HCT116 (cell line): ENCODE measurements around the gene LMX1A. TPM values are rescaled to one million over a fixed set of nuclear protein-coding genes. Genes with fewer than 3 reads are reported as not detected.

Experiments
- ATAC-seq: fragments of 200-7000 bp; cut with Tn5 transposase; 2 replicates; pipeline ENCODE4 v1.9.1; 2020; ENCODE audit warnings: mild to moderate bottlenecking, moderate library complexity
- BruUV-seq: library from RNA; stranded (reverse); fragments of 400-500 nt; replicated peaks from 2 replicates; lab custom pipeline; 2021; lab: Mats Ljungman, UMichigan
- CTCF ChIA-PET: fragments of 300-600 bp; sonication (Branson Sonifier 250); formaldehyde crosslinking; loops from one replicate; lab custom pipeline; 2021; ENCODE audit warnings: antibody characterized with exemption; lab: Charles Lee
- POLR2A ChIA-PET: fragments of 300-600, 350-600 bp; sonication (Branson Sonifier 250); formaldehyde crosslinking; loops from one replicate; lab custom pipeline; 2021; ENCODE audit warnings: antibody characterized with exemption; lab: Charles Lee
- RAD21 ChIA-PET, 2 experiments: fragments of 300-600 bp; sonication (Branson Sonifier 250); formaldehyde crosslinking; loops; one replicate each; lab custom pipeline; 2023; ENCODE audit warnings: low total read pairs in 2 of 2; ENCODE audit not compliant: uncharacterized antibody in 2 of 2, unreplicated experiment in 2 of 2, low non-redundant PET in 1 of 2; lab: Charles Lee
- DNase-seq: peaks from one replicate; pipeline ENCODE4 v3.0.0-alpha.2; 2010; ENCODE audit warnings: low read depth, low spot score
- H2AFZ ChIP-seq: fragments of 200-600 bp; shearing (Covaris generic), sonication (generic); 2 replicates; pipeline ENCODE4 v1.6.1; 2017; ENCODE audit warnings: low read depth, mixed run types, mixed read lengths, antibody characterized with exemption, low read length; ENCODE audit not compliant: poor library complexity, severe bottlenecking
- H3K27ac ChIP-seq: 2 replicates; pipeline ENCODE4 v1.5.1; 2012; ENCODE audit warnings: low read depth, low read length
- H3K27me3 ChIP-seq: fragments of 200-600 bp; sonication (generic); 2 replicates; pipeline ENCODE4 v1.6.1; 2016; ENCODE audit warnings: mixed run types, low read length, mixed read lengths; ENCODE audit not compliant: insufficient read depth
- H3K36me3 ChIP-seq, 2 experiments: fragments of 200-500 bp in 1 of 2; fragments of 200-600 bp in 1 of 2; sonication (Bioruptor generic) in 1 of 2; sonication (generic) in 1 of 2; 2 replicates each; pipeline versions ENCODE4 v1.5.1 to v1.6.1; 2014 to 2016; ENCODE audit warnings: low read length in 2 of 2, inconsistent platforms in 1 of 2, mixed read lengths in 1 of 2, mixed run types in 1 of 2; ENCODE audit not compliant: insufficient read depth in 2 of 2, control insufficient read depth in 1 of 2
- H3K4me1 ChIP-seq, 2 experiments: fragments of 200-600 bp in 1 of 2; sonication (generic) in 1 of 2; 2 replicates each; pipeline versions ENCODE4 v1.5.1 to v1.6.1; 2012 to 2017; ENCODE audit warnings: low read length in 2 of 2, inconsistent platforms in 1 of 2, mild to moderate bottlenecking in 1 of 2, mixed read lengths in 1 of 2, mixed run types in 1 of 2, moderate library complexity in 1 of 2; ENCODE audit not compliant: insufficient read depth in 2 of 2, control insufficient read depth in 1 of 2
- H3K4me2 ChIP-seq: fragments of 200-600 bp; sonication (generic); 2 replicates; pipeline ENCODE4 v1.6.1; 2017; ENCODE audit warnings: mixed run types, low read length, mixed read lengths
- H3K4me3 ChIP-seq, 2 experiments: fragments of 200-600 bp in 1 of 2; sonication (generic) in 1 of 2; replicated peaks in 1 of 2; 2 replicates each; pipeline ENCODE4 v1.5.1; 2011 to 2016; ENCODE audit warnings: low read length in 2 of 2, control low read depth in 1 of 2, low read depth in 1 of 2, mild to moderate bottlenecking in 1 of 2, mixed read lengths in 1 of 2, mixed run types in 1 of 2
- H3K79me2 ChIP-seq: fragments of 200-600 bp; sonication (generic); 2 replicates; pipeline ENCODE4 v1.6.1; 2017; ENCODE audit warnings: mild to moderate bottlenecking, mixed run types, low read length, moderate library complexity, mixed read lengths; ENCODE audit not compliant: insufficient read depth
- H3K9ac ChIP-seq: fragments of 200-600 bp; sonication (generic); 2 replicates; pipeline ENCODE4 v1.6.1; 2016; ENCODE audit warnings: low read length, mixed read lengths
- H3K9me2 ChIP-seq: fragments of 200-600 bp; sonication (generic), shearing (Covaris generic); 2 replicates; pipeline ENCODE4 v1.6.1; 2017; ENCODE audit warnings: mixed run types, mild to moderate bottlenecking, moderate library complexity; ENCODE audit not compliant: insufficient read depth
- H3K9me3 ChIP-seq, 2 experiments: fragments of 200-500 bp in 1 of 2; fragments of 200-600 bp in 1 of 2; sonication (Bioruptor generic) in 1 of 2; sonication (generic) in 1 of 2; 2 replicates each; pipeline ENCODE4 v1.6.1; 2014 to 2017; ENCODE audit warnings: low read length in 2 of 2, mixed read lengths in 2 of 2, inconsistent platforms in 1 of 2, low read depth in 1 of 2, mild to moderate bottlenecking in 1 of 2, mixed run types in 1 of 2, moderate library complexity in 1 of 2; ENCODE audit not compliant: control insufficient read depth in 1 of 2, insufficient read depth in 1 of 2
- H4K20me1 ChIP-seq: fragments of 200-600 bp; sonication (generic), shearing (Covaris generic); 2 replicates; pipeline ENCODE4 v1.6.1; 2017; ENCODE audit warnings: mixed run types, mild to moderate bottlenecking, moderate library complexity; ENCODE audit not compliant: insufficient read depth
- CBX3 ChIP-seq: IDR thresholded peaks from 2 replicates; pipeline ENCODE4 v1.6.1; 2012; ENCODE audit warnings: low read depth
- ELF1 ChIP-seq: IDR thresholded peaks from 2 replicates; pipeline ENCODE4 v1.6.1; 2012; ENCODE audit warnings: low read depth, borderline replicate concordance
- EZH2 ChIP-seq: fragments of 200-600 bp; sonication (generic); IDR thresholded peaks from 2 replicates; pipeline ENCODE4 v1.6.1; 2017; ENCODE audit warnings: antibody characterized with exemption, mixed run types
- FOSL1 ChIP-seq: IDR thresholded peaks from 2 replicates; pipeline ENCODE4 v1.6.1; 2012; ENCODE audit warnings: low read depth
- JUND ChIP-seq: IDR thresholded peaks from 2 replicates; pipeline ENCODE4 v1.6.1; 2012
- RAD21 ChIP-seq: IDR thresholded peaks from 2 replicates; pipeline ENCODE4 v1.6.1; 2012; ENCODE audit warnings: low read depth, mild to moderate bottlenecking
- REST ChIP-seq: IDR thresholded peaks from 2 replicates; pipeline ENCODE4 v1.6.1; 2012; ENCODE audit warnings: low read depth
- SIN3A ChIP-seq: IDR thresholded peaks from 2 replicates; pipeline ENCODE4 v1.6.1; 2012; ENCODE audit warnings: low read depth
- SP1 ChIP-seq: IDR thresholded peaks from 2 replicates; pipeline ENCODE4 v1.6.1; 2012; ENCODE audit warnings: low read depth
- SRF ChIP-seq: IDR thresholded peaks from 2 replicates; pipeline ENCODE4 v1.6.1; 2012; ENCODE audit warnings: low read depth
- TCF7L2 ChIP-seq: IDR thresholded peaks from 2 replicates; pipeline ENCODE4 v1.7.0; 2011; ENCODE audit warnings: borderline replicate concordance, inconsistent platforms; ENCODE audit not compliant: insufficient read depth, insufficient read length; ENCODE audit errors: extremely low read depth
- ZBTB33 ChIP-seq: IDR thresholded peaks from 2 replicates; pipeline ENCODE4 v1.6.1; 2011; ENCODE audit warnings: mild to moderate bottlenecking, low read length, moderate library complexity; ENCODE audit not compliant: insufficient replicate concordance; ENCODE audit errors: extremely low read depth
- ZNF274 ChIP-seq: fragments of 200-500 bp; sonication (Bioruptor generic); IDR thresholded peaks from 2 replicates; pipeline ENCODE4 v1.6.1; 2014; ENCODE audit warnings: mild to moderate bottlenecking, low read depth, low read length, inconsistent platforms
- intact Hi-C: fragments of 100-400 bp; cut with micrococcal nuclease; formaldehyde crosslinking; loops from 2 replicates; pipeline ENCODE4 v1.10.0; 2022
- total RNA-seq: library from RNA; stranded (reverse); gene quantifications from one replicate; pipeline ENCODE4 v1.2.1, GENCODE V29; 2021; ENCODE audit not compliant: unreplicated experiment
- TF ChIP-seq, protein P1 (sequence below): IDR thresholded peaks from 2 replicates; pipeline ENCODE4 v1.6.1; 2012

Gene LMX1A
- total RNA-seq, 1 experiment from 2014 or later = not detected

GRCh38 chr1:165161130-165161529 is 195.4 kb downstream of the LMX1A start (continued):
- no peak for TF ChIP-seq FOSL1
- no peak for TF ChIP-seq ZNF274
- TF ChIP-seq ZBTB33 = no peak
- TF ChIP-seq EZH2 = no peak
- no peak for TF ChIP-seq SIN3A

DNA sequence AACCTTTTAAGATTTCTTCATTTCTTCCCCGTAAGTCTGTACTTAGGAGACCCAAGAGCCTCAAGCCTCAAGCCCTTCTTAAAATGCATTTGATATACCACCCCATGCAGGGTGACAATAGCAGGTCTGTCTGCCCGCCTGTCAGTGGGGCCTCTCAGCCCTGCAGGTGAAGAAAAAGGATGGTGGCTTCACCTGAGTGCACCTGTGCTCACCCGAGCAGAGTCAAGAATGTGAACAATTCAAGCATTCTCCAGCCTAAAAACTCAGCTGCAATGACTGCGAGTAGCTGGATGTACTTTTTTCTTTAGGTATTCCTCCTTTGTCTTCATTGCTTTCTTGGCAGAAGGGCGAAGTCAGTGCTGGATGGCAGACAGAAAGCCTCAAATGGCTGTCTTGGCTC is 203.3 kb downstream of the LMX1A start:
- Histone ChIP-seq H3K9me3 (no peaks in the 10 kb centered on the region), H3K9ac (no peak overlapping the region), H3K9me2 (no peaks in the 10 kb centered on the region), H3K4me2 (no peak overlapping the region), H3K79me2 (no peaks in the 10 kb centered on the region), H3K4me1 (no peaks in the 10 kb centered on the region), H2AFZ (no peak overlapping the region), H3K27ac (no peak overlapping the region), H3K27me3 (peaks cover 46% of the 10 kb centered on the region), H4K20me1 (no peaks in the 10 kb centered on the region), H3K4me3 (no peak overlapping the region), H3K36me3 (no peaks in the 10 kb centered on the region)
- ChIA-PET CTCF (interaction anchor here (1.3 to 1.6 kb wide), 2 partner anchors 24 to 105 kb away, joined by 3 to 5 read pairs; no protein-coding TSS in a partner anchor), RAD21 (no interaction called here), POLR2A (no interaction called here)
- TF ChIP-seq SP1 (no peak), RAD21 (no peak), ELF1 (no peak), EZH2 (no peak), TCF7L2 (no peak), SIN3A (no peak), REST (no peak), JUND (no peak), ZNF274 (no peak), SRF (no peak), CBX3 (no peak)
- TF ChIP-seq, protein P1, sequence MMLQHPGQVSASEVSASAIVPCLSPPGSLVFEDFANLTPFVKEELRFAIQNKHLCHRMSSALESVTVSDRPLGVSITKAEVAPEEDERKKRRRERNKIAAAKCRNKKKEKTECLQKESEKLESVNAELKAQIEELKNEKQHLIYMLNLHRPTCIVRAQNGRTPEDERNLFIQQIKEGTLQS = no peak
- BruUV-seq = no TSS peak
- intact Hi-C loops = no loop called here
- no peak for ATAC-seq
- DNase-seq = no peak
